SU-DHL-6 (cell line): ENCODE measurements around the gene PPP2R5C.

Experiments
- EZH2phosphoT487 ChIP-seq: fragments of 200-600 bp; sonication (generic), shearing (Covaris generic); conservative IDR thresholded peaks from 2 replicates; pipeline ENCODE4 v1.6.1; 2018; ENCODE audit warnings: mild to moderate bottlenecking, antibody characterized with exemption, low read length, moderate library complexity, mixed read lengths
- TF ChIP-seq, protein P1 (sequence below): fragments of 200-600 bp; sonication (generic); IDR thresholded peaks from one replicate; pipeline ENCODE4 v1.5.1; 2017; ENCODE audit warnings: antibody characterized with exemption, mild to moderate bottlenecking, low read length, moderate library complexity; ENCODE audit not compliant: insufficient read depth, poor library complexity, severe bottlenecking

DNA sequence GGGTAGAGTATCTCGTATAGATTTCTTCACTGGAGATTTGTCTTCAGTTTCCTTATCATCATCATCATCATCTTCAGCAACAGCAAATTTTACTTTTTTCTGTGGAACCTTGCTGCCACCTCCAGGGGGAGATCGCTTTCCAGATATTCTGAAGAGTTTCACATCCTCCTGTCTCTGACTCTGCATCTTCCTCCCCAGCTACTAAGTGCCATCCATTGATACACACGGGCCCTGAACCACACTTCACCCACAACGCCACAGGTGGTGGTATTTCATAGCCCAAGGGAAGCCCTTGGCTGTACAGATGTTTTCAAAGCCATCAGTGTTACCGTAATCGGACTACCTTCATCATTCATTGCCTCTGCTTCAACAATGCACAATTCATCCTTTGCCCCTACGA is 82.2 kb downstream of the PPP2R5C start:
- TF ChIP-seq, protein P1, sequence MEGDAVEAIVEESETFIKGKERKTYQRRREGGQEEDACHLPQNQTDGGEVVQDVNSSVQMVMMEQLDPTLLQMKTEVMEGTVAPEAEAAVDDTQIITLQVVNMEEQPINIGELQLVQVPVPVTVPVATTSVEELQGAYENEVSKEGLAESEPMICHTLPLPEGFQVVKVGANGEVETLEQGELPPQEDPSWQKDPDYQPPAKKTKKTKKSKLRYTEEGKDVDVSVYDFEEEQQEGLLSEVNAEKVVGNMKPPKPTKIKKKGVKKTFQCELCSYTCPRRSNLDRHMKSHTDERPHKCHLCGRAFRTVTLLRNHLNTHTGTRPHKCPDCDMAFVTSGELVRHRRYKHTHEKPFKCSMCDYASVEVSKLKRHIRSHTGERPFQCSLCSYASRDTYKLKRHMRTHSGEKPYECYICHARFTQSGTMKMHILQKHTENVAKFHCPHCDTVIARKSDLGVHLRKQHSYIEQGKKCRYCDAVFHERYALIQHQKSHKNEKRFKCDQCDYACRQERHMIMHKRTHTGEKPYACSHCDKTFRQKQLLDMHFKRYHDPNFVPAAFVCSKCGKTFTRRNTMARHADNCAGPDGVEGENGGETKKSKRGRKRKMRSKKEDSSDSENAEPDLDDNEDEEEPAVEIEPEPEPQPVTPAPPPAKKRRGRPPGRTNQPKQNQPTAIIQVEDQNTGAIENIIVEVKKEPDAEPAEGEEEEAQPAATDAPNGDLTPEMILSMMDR = peak; percentile 90
- no peak for TF ChIP-seq EZH2phosphoT487
